LNCaP clone FGC (cell line): ENCODE measurements around the gene NIM1K.

Experiments used
- DNase-seq: peaks from one replicate; pipeline ENCODE4 v3.0.0-alpha.2; 2011; ENCODE audit warnings: low read depth
- H3K4me3 ChIP-seq: 2 replicates; pipeline ENCODE4 v1.5.1; 2011; ENCODE audit warnings: mild to moderate bottlenecking, low read depth, low read length, control low read depth
- TF ChIP-seq, protein P1 (sequence below): IDR thresholded peaks from 2 replicates; pipeline ENCODE4 v1.5.1; 2012; ENCODE audit warnings: mild to moderate bottlenecking; ENCODE audit not compliant: control insufficient read depth, insufficient read depth; ENCODE audit errors: extremely low read depth

Gene NIM1K

DNA sequence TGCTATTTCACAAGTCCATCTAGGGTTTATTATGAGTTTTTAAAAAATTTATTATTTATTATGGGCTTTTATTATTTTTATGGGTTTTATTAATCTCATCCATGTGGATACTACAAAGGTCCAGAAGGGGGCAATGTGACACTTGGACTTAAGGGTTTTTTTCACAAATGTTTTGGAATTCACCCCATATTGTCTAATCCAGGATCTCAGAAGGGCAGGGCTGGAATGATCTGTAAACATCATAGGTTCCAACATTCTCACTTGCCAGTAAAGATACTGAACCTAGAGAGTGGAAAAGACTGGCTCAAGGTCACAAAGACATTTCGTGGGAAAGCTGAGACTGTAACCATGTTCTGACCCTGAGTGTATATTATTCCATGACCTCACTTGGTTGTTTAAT is 35.6 kb downstream of the NIM1K start:
- TF ChIP-seq, protein P1, sequence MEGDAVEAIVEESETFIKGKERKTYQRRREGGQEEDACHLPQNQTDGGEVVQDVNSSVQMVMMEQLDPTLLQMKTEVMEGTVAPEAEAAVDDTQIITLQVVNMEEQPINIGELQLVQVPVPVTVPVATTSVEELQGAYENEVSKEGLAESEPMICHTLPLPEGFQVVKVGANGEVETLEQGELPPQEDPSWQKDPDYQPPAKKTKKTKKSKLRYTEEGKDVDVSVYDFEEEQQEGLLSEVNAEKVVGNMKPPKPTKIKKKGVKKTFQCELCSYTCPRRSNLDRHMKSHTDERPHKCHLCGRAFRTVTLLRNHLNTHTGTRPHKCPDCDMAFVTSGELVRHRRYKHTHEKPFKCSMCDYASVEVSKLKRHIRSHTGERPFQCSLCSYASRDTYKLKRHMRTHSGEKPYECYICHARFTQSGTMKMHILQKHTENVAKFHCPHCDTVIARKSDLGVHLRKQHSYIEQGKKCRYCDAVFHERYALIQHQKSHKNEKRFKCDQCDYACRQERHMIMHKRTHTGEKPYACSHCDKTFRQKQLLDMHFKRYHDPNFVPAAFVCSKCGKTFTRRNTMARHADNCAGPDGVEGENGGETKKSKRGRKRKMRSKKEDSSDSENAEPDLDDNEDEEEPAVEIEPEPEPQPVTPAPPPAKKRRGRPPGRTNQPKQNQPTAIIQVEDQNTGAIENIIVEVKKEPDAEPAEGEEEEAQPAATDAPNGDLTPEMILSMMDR = peak; percentile 48
- H3K4me3 ChIP-seq = no peak overlapping the region
- peak; percentile 64 for DNase-seq

DNA sequence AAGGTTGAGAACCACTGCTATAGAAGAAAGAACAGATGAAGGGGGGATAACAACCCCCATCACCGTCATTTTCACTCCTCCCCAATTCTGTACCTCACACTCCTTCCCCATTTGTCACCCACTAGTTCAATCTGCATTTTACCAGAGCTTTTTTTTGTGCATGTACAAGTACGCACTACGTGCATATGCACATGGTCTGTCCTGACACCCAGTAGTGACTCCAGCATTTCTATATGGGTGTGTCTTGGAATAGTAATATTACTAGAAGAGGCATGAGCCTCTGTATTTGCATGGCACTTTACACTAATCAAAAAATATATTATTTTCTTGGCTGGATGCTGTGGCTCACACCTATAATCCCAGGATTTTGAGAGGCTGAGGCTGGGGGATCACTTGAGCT is 38.7 kb downstream of the NIM1K start:
- no peak for DNase-seq
- no peak overlapping the region for H3K4me3 ChIP-seq
- TF ChIP-seq, protein P1 = no peak

DNA sequence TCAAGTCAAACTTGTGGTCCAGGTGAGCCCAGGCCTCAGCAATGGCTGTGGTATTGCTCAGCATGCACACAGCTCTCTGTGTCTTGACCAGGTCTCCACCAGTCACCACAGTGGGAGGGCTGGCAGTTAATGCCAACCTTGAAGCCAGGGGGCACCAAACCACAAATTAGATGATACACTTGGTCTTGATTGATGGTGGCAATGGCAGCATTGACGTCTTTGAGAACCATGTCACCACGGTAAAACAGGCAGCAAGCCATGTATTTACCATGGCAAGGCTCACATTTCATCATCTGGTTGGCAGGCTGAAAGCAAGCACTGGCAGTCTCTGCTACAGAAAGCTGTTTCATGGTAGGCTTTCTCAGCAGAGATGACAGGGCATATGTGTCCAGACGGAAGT is 40.0 kb downstream of the NIM1K start:
- H3K4me3 ChIP-seq = no peak overlapping the region
- TF ChIP-seq, protein P1 = peak; percentile 38; the same call in 1 of the 2 replicates
- DNase-seq = no peak

DNA sequence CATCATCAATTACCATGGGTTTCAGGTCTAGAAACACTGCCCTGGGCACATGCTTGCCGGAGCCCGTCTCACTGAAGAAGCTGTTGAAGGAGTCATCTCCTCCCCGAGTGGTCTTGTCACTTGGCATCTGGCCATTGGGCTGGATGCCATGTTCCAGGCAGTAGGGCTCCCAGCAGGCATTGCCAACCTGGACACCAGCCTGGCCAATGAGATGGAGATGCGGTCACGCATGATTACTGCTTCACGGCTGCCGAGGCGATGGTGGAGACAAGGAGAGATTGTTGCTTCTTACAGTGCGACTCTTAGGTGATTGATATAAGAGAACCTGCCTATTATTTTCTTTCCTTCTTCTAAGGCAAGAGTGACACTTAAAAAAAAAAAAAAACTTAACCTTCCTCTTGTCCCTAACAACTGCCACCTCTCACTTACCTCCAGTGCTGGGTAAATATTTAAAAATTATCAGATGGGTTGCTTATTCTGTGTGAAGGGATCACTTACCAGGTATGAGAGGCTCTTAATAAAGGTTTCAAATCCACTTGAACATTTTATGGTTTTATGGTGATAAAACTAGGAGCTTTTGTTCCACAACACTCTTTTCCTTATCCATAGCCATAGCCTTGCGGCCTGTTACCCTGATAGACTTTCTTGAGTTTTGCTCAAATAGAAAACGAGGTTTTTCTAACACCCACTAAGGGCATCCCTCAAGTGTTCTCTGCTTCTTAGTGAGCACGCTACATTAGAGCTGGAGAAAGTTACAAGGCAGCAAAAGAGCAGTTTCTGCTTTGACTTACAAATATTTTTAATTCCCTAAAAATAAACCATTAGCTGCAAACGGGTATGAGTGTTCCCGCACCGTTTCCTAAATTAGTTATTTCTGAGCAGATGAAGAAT is 41.2 kb downstream of the NIM1K start:
- no peak for DNase-seq
- TF ChIP-seq, protein P1 = no peak
- H3K4me3 ChIP-seq = no peak overlapping the region

DNA sequence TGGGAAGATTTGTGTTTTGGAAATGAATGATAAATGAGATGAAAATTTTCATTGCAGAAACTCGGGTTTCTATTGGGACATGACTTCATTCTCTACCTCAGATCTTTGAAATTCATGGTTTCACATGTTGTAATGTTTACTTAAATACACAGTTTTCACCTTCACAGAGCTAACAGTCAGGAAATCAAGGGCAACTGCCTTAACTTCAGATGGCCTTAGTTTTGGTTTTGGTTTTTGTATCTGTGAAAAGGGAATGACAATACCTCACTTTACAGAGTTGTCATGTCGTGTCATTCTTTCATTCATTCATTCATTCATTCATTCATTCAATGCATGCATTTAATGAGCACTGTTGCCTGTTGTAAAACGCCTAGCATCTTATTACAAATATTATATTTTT is 41.9 kb downstream of the NIM1K start:
- no peak overlapping the region for H3K4me3 ChIP-seq
- no peak for DNase-seq
- TF ChIP-seq, protein P1 = no peak

DNA sequence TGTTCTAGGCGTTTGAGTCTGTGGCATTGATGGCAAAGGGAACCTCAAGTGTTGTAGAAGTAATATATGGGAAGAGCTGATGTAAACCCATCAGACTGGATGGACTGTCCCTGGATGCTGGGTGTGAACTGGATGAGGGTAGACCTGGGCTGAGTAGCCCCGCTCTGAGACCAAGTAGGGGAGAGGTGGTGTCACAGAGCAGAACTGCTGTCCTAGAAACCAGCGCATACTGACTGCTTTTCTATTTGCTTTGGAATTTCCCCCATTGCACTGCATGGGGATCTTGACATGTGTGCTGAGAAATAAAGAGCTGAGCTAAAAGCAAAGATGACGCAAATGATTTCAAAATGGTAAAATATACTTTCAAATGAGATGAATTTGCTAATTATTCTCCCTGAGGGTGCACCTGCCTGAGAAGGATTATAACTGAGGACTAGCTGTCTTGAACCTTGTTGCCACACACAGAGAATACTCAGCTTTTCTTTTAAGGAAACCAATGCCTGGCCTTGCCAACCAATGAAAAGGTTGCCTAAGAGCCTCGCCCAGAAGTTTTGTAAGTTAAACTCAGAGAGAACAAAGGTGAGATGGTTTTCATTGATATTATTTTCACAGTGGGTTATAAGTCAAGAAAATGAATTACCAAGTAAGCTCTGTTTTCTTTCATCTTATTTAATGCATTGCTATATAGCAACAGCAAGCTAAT is 44.8 kb downstream of the NIM1K start:
- no peak for DNase-seq
- TF ChIP-seq, protein P1 = no peak
- H3K4me3 ChIP-seq = no peak overlapping the region
